ENCODE results near the gene CTNNA1. TPM values are rescaled to one million over a fixed set of nuclear protein-coding genes. Genes with fewer than 3 reads are reported as not detected.

Gene CTNNA1
- total and polyA plus RNA-seq, 4 donors: 115 to 480 (median 302) TPM

GRCh38 chr5:138831703-138832102 is 78.5 kb downstream of the CTNNA1 start:
- DNase-seq: no peak
- Histone ChIP-seq H3K27ac (ENCODE audit: low read depth in 1 of 2, low read length in 1 of 2) (no peak overlapping the region), H3K27me3 (ENCODE audit: control insufficient read depth in 3 of 3, insufficient read depth in 3 of 3, low read length in 2 of 3) (no peaks in the 10 kb centered on the region), H3K4me1 (ENCODE audit: control insufficient read depth in 5 of 5, insufficient read depth in 5 of 5, low read length in 5 of 5) (peaks cover 0 to 17% (median 0%) of the 10 kb centered on the region in 5 donors), H3K36me3 (ENCODE audit: control insufficient read depth in 4 of 4, insufficient read depth in 4 of 4, low read length in 4 of 4) (peaks cover 0 to 19% (median 7%) of the 10 kb centered on the region in 4 donors), H3K4me3 (no peak overlapping the region), H3K9ac (ENCODE audit: insufficient read depth in 1 of 2, low read length in 2 of 2) (no peak overlapping the region), H3K9me3 (ENCODE audit: control insufficient read depth in 4 of 4, insufficient read depth in 3 of 4, low read length in 3 of 4) (no peaks in the 10 kb centered on the region)
- ATAC-seq (ENCODE audit: insufficient read depth, low FRiP score): no peak
- TF ChIP-seq, protein P1, sequence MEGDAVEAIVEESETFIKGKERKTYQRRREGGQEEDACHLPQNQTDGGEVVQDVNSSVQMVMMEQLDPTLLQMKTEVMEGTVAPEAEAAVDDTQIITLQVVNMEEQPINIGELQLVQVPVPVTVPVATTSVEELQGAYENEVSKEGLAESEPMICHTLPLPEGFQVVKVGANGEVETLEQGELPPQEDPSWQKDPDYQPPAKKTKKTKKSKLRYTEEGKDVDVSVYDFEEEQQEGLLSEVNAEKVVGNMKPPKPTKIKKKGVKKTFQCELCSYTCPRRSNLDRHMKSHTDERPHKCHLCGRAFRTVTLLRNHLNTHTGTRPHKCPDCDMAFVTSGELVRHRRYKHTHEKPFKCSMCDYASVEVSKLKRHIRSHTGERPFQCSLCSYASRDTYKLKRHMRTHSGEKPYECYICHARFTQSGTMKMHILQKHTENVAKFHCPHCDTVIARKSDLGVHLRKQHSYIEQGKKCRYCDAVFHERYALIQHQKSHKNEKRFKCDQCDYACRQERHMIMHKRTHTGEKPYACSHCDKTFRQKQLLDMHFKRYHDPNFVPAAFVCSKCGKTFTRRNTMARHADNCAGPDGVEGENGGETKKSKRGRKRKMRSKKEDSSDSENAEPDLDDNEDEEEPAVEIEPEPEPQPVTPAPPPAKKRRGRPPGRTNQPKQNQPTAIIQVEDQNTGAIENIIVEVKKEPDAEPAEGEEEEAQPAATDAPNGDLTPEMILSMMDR (IDR thresholded peaks at IDR 0.05; ENCODE audit: control extremely low read depth, extremely low read depth): no peak

GRCh38 chr5:138832218-138832617 is 79.0 kb downstream of the CTNNA1 start:
- Histone ChIP-seq H3K4me1 (ENCODE audit: control insufficient read depth in 5 of 5, insufficient read depth in 5 of 5, low read length in 5 of 5) (peaks cover 0 to 17% (median 0%) of the 10 kb centered on the region in 5 donors), H3K9me3 (ENCODE audit: control insufficient read depth in 4 of 4, insufficient read depth in 3 of 4, low read length in 3 of 4) (no peaks in the 10 kb centered on the region), H3K27me3 (ENCODE audit: control insufficient read depth in 3 of 3, insufficient read depth in 3 of 3, low read length in 2 of 3) (no peaks in the 10 kb centered on the region), H3K4me3 (no peak overlapping the region), H3K27ac (ENCODE audit: low read depth in 1 of 2, low read length in 1 of 2) (no peak overlapping the region), H3K9ac (ENCODE audit: insufficient read depth in 1 of 2, low read length in 2 of 2) (no peak overlapping the region), H3K36me3 (ENCODE audit: control insufficient read depth in 4 of 4, insufficient read depth in 4 of 4, low read length in 4 of 4) (peaks cover 0 to 19% (median 7%) of the 10 kb centered on the region in 4 donors)
- TF ChIP-seq, protein P1 (IDR thresholded peaks at IDR 0.05; ENCODE audit: control extremely low read depth, extremely low read depth): no peak
- ATAC-seq (ENCODE audit: insufficient read depth, low FRiP score) (no peak), DNase-seq (no peak)
- 50 to 57% methylated on average over 2 of the region's 2 CpGs for WGBS, 2 donors

- no peak for ATAC-seq (ENCODE audit: insufficient read depth, low FRiP score)
- DNase-seq: no peak
Observed at GRCh38 chr5:138833080-138833479, 79.9 kb downstream of the CTNNA1 start.

More at GRCh38 chr5:138833080-138833479, 79.9 kb downstream of the CTNNA1 start:
- Histone ChIP-seq H3K27me3 (ENCODE audit: control insufficient read depth in 3 of 3, insufficient read depth in 3 of 3, low read length in 2 of 3) (no peaks in the 10 kb centered on the region), H3K9me3 (ENCODE audit: control insufficient read depth in 4 of 4, insufficient read depth in 3 of 4, low read length in 3 of 4) (no peaks in the 10 kb centered on the region), H3K36me3 (ENCODE audit: control insufficient read depth in 4 of 4, insufficient read depth in 4 of 4, low read length in 4 of 4) (peaks cover 0 to 14% (median 1%) of the 10 kb centered on the region in 4 donors), H3K4me1 (ENCODE audit: control insufficient read depth in 5 of 5, insufficient read depth in 5 of 5, low read length in 5 of 5) (peaks cover 0 to 17% (median 0%) of the 10 kb centered on the region in 5 donors), H3K27ac (ENCODE audit: low read depth in 1 of 2, low read length in 1 of 2) (no peak overlapping the region), H3K9ac (ENCODE audit: insufficient read depth in 1 of 2, low read length in 2 of 2) (no peak overlapping the region), H3K4me3 (no peak overlapping the region)
- TF ChIP-seq, protein P1 (IDR thresholded peaks at IDR 0.05; ENCODE audit: control extremely low read depth, extremely low read depth): no peak
- 76 to 90% methylated on average over 2 of the region's 2 CpGs for WGBS, 2 donors

All from lung (tissue), 12 donors.